Activated T-cell treated with anti-CD3 and anti-CD28 coated beads, Interleukin-2, amount 50 U/mL, for 24 hours (primary cell): ENCODE data around the gene BICRAL.
A peak's percentile ranks its signal among the peaks of the same experiment; 100 is the strongest.
"Not testable (repeated sequence)": the region's sequence is repeated elsewhere in the genome, so short reads cannot be mapped to it uniquely, and the experiment has no call there.

ENCODE experiments used
- DNase-seq: peaks from one replicate; pipeline ENCODE4 v3.0.0-alpha.2; 2020
- H3K27ac Mint-ChIP-seq: 2 replicates; pipeline ENCODE4 v1.8.0; 2020; ENCODE audit warnings: mild to moderate bottlenecking, mixed read lengths
- H3K27me3 Mint-ChIP-seq: 2 replicates; pipeline ENCODE4 v1.8.0; 2020; ENCODE audit warnings: mixed read lengths
- H3K36me3 Mint-ChIP-seq: 2 replicates; pipeline ENCODE4 v1.8.0; 2020; ENCODE audit warnings: low read depth, mixed read lengths
- H3K4me1 Mint-ChIP-seq: 2 replicates; pipeline ENCODE4 v1.8.0; 2020; ENCODE audit warnings: low read depth, mixed read lengths
- H3K4me3 Mint-ChIP-seq: 2 replicates; pipeline ENCODE4 v1.8.0; 2020; ENCODE audit warnings: mild to moderate bottlenecking, moderate library complexity, mixed read lengths
- H3K9me3 Mint-ChIP-seq: 2 replicates; pipeline ENCODE4 v1.8.0; 2020; ENCODE audit warnings: mixed read lengths

The BICRAL gene

DNA sequence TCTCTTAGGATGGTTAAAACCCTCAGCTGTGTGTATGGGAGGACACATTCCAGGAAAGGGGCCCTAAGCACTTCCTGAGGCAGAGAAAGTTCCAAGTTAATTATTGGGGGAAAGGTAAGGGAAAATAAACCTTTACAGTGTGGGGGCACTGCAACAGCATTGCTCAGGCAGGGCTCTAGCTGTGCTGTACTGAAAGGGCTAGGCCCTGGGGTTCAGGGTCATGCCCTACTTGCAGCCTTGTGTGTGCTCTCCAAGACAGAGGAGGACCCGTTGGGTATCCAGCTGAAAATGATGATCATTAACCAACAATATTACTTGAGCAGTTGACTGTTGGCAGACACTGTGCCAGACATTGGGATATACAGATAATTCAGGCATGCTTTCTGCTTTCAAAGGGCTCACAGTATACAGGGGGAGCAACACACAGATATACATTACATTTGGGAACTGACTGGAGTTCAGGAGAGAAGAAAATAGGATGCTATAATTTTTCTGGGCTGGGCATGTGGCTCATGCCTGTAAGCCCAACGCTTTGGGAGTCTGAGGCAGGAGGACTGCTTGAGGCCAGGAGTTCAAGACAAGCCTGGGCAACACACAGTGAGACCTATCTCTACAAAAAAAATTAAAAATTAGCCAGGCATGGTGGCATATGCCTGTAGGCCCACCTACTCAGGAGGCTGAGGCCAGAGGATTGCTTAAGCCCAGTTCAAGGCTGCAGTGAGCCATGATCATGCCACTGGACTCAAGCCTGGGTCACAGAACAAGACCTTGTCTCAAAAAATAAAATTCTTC lies 88.5 kb downstream of the BICRAL start:
- no peaks in the 10 kb centered on the region for H3K9me3 Mint-ChIP-seq
- peak overlapping the region; percentile 29 for H3K27ac Mint-ChIP-seq
- no peak for DNase-seq
- no peak overlapping the region for H3K4me3 Mint-ChIP-seq
- no peaks in the 10 kb centered on the region for H3K4me1 Mint-ChIP-seq
- peaks cover 29% of the 10 kb centered on the region for H3K36me3 Mint-ChIP-seq
- H3K27me3 Mint-ChIP-seq, result no peaks in the 10 kb centered on the region

DNA sequence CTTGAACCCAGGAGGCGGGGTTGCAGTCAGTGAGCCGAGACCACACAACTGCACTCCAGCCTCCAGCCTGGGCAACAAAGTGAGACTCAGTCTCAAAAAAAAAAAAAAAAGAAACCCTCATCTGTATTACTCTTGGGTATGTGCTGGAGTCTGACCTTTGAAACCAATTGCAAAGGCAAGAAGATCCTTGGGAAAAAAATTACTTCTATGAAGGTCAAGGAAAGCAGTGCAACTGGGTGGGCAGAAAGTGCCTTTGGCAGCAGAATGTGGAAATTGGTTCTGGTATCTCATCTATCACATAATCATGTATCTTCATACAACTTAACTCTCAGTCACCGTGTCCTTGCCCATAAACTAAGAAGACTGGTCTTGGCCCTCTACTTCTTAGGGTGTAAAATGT lies 89.9 kb downstream of the BICRAL start:
- DNase-seq, result no peak
- no peaks in the 10 kb centered on the region for H3K27me3 Mint-ChIP-seq
- H3K9me3 Mint-ChIP-seq, result no peaks in the 10 kb centered on the region
- H3K27ac Mint-ChIP-seq, result no peak overlapping the region
- H3K4me3 Mint-ChIP-seq, result no peak overlapping the region
- no peaks in the 10 kb centered on the region for H3K4me1 Mint-ChIP-seq
- peaks cover 16% of the 10 kb centered on the region for H3K36me3 Mint-ChIP-seq

DNA sequence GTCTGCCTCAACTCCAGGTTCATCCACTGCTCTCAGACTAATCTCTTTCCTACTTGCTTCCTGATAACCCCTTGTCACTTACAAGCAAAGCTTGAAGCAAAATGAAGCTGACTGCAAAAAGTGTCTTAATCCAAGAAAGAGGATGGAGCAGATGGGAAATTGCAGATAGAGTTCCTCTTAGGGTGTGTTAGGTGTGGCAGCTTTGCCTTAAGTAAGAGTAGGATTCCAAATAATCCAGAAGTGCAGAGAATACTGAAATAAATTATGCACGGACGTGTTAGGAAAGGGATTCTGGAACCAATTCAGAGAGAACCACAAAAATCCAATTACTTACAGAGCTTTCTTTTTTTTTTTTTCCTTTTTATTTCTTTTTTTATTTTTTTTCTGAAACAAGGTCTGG lies 91.5 kb downstream of the BICRAL start:
- no peaks in the 10 kb centered on the region for H3K4me1 Mint-ChIP-seq
- DNase-seq, result no peak
- no peak overlapping the region for H3K27ac Mint-ChIP-seq
- H3K9me3 Mint-ChIP-seq, result no peaks in the 10 kb centered on the region
- peaks cover 3% of the 10 kb centered on the region for H3K36me3 Mint-ChIP-seq
- no peak overlapping the region for H3K4me3 Mint-ChIP-seq
- H3K27me3 Mint-ChIP-seq, result no peaks in the 10 kb centered on the region

GRCh38 chr6:42877695-42878094 lies 95.8 kb downstream of the BICRAL start:
- Mint-ChIP-seq H3K36me3 (peaks cover 34% of the 10 kb centered on the region), H3K27ac (no peak overlapping the region), H3K4me3 (peak overlapping the region; percentile 33), H3K9me3 (no peaks in the 10 kb centered on the region), H3K27me3 (no peaks in the 10 kb centered on the region), H3K4me1 (peaks cover 13% of the 10 kb centered on the region)
- no peak for DNase-seq

DNA sequence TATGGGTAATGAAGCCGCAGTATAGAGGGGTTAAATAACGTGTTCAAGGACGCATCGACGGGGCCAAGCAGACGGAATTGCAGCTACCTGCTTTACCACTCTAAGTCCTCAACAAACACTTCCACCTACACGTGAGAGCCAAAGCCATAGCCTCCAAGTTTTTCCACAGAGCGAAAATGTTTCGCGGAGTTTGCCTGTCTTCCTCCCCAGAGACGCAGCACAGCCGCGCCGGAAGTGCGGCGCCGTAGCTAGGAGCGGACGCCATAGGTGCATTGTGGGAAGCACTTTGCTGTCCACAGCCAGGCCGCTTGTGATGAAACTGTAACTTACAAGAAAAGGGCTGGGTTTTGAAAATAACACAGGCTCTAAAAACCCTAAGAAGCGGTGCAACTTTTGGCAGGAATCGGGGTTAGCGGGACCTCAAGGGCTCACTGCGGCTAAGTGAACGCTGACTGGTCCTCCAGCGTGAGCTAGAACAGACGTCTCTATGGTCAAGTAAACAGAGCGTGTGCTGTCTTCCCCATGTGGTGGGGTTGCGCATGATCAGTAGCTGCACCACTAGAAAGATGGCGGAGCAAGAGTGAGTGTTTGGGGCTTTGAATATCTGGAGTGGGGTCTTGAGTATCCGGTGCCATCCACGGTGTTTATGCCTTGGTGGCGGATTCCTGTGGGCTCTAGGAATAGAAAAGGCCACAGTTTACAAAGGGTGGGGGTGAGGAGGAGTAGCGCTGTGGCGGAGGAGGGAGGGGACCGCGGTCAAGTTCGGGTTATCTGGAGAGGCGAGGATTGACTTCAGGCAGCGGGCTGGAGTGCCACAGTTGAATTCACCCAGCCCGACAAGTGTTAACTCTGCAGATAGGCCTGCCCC lies 97.8 kb downstream of the BICRAL start, which contains the start of gene RPL7L1:
RPL7L1 (plus strand) TSS at position 245 of the 868 bp plus-strand sequence; CDS start at position 540, 295 bp downstream.
- Mint-ChIP-seq H3K4me3 (peak within 1 kb of the TSS; percentile 98), H3K27ac (peak within 1 kb of the TSS; percentile 100), H3K36me3 (peaks cover 53% of the 10 kb centered on the region), H3K27me3 (no peaks in the 10 kb centered on the region), H3K4me1 (peaks cover 28% of the 10 kb centered on the region), H3K9me3 (no peaks in the 10 kb centered on the region)
- peak; percentile 88 for DNase-seq

DNA sequence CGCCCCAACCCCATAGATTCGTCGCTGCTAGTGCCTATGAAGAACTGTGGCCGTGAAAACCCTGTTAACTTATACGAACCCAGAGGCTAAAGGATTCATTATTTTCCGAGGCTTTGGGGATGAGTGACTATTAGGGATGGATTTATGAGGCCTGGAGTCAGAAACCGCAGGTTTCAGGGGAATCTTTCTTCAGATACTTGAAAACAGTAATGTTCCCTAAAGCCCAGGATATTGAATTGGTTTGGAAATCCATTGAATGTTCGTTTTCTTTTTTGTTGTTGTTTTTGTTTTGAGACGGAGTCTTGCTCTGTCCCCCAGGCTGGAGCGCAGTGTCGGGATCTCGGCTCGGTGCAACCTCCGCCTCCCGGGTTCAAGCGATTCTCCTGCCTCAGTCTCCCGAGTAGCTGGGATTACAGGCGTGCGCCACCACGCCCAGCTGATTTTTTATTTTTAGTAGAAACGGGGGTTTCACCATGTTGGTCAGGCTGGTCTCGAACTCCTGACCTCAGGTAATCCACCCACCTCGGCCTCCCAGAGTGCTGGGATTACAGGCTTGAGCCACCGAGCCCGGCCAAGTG lies 98.5 kb downstream of the BICRAL start:
- DNase-seq, result peak; percentile 46
- H3K4me1 Mint-ChIP-seq, result peaks cover 31% of the 10 kb centered on the region
- peak overlapping the region; percentile 100 for H3K27ac Mint-ChIP-seq
- H3K4me3 Mint-ChIP-seq, result peak overlapping the region; percentile 98
- not testable (repeated sequence) for H3K9me3 Mint-ChIP-seq, H3K27me3 Mint-ChIP-seq
- H3K36me3 Mint-ChIP-seq, result peaks cover 60% of the 10 kb centered on the region

- Mint-ChIP-seq H3K4me1 (peaks cover 35% of the 10 kb centered on the region), H3K36me3 (peaks cover 66% of the 10 kb centered on the region), H3K4me3 (peak overlapping the region; percentile 98), H3K27ac (peak overlapping the region; percentile 100)
- not testable (repeated sequence) for DNase-seq, H3K27me3 Mint-ChIP-seq, H3K9me3 Mint-ChIP-seq
Measured at GRCh38 chr6:42880871-42881270, 99.0 kb downstream of the BICRAL start.

DNA sequence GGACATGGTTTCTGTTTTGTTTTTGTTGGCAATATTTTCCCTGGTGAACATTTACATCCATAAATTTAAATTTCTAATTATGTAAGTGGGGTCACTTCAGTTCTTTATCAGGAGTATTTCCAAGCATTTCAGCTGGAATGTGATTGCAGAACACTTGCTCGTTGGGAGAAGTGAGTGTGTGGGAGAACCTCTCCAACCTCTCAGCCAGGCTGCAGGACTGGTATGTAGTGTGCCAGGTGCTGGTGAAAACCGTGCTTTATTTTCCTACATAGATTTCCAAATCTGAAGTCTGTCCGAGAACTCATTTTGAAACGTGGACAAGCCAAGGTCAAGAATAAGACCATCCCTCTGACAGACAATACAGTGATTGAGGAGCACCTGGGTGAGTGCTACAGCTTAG lies 103.8 kb downstream of the BICRAL start:
- H3K27ac Mint-ChIP-seq, result peak overlapping the region; percentile 67
- no peaks in the 10 kb centered on the region for H3K9me3 Mint-ChIP-seq
- DNase-seq, result no peak
- peaks cover 58% of the 10 kb centered on the region for H3K4me1 Mint-ChIP-seq
- H3K4me3 Mint-ChIP-seq, result no peak overlapping the region
- peaks cover 94% of the 10 kb centered on the region for H3K36me3 Mint-ChIP-seq
- H3K27me3 Mint-ChIP-seq, result no peaks in the 10 kb centered on the region

- peaks cover 73% of the 10 kb centered on the region for H3K36me3 Mint-ChIP-seq
- DNase-seq, H3K9me3 Mint-ChIP-seq, H3K27me3 Mint-ChIP-seq, H3K4me3 Mint-ChIP-seq: not testable (repeated sequence)
- peaks cover 57% of the 10 kb centered on the region for H3K4me1 Mint-ChIP-seq
- peak overlapping the region; percentile 82 for H3K27ac Mint-ChIP-seq
Measured at GRCh38 chr6:42888201-42888600, 106.3 kb downstream of the BICRAL start.

DNA sequence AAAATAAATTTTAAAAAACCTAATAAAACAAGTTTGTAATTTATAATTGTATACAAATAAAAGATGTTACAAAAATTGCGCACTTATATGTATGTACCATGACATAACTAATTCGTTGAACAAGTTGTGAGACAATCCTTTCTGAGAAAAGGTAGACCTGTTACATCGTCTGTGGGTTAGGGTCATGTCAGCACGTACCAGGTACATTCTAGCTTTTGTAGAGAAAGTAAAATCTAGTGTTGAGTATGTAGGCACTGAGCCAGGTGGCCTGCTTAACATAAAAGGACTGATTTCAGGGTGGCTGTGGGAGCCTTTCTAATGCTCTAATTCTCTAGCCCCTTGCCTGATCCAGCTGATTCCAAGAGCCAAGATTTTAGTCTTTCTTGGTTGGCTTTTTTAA lies 108.0 kb downstream of the BICRAL start:
- H3K36me3 Mint-ChIP-seq, result peaks cover 57% of the 10 kb centered on the region
- no peaks in the 10 kb centered on the region for H3K9me3 Mint-ChIP-seq
- DNase-seq, result no peak
- H3K27me3 Mint-ChIP-seq, result no peaks in the 10 kb centered on the region
- peak overlapping the region; percentile 96 for H3K27ac Mint-ChIP-seq
- peak overlapping the region; percentile 91 for H3K4me3 Mint-ChIP-seq
- peaks cover 44% of the 10 kb centered on the region for H3K4me1 Mint-ChIP-seq

- Mint-ChIP-seq H3K27me3 (no peaks in the 10 kb centered on the region), H3K4me1 (peaks cover 42% of the 10 kb centered on the region), H3K4me3 (peak overlapping the region; percentile 91), H3K36me3 (peaks cover 50% of the 10 kb centered on the region), H3K9me3 (no peaks in the 10 kb centered on the region), H3K27ac (peak overlapping the region; percentile 96)
- peak; percentile 93 for DNase-seq
Measured at GRCh38 chr6:42890311-42891198, 108.7 kb downstream of the BICRAL start.

DNA sequence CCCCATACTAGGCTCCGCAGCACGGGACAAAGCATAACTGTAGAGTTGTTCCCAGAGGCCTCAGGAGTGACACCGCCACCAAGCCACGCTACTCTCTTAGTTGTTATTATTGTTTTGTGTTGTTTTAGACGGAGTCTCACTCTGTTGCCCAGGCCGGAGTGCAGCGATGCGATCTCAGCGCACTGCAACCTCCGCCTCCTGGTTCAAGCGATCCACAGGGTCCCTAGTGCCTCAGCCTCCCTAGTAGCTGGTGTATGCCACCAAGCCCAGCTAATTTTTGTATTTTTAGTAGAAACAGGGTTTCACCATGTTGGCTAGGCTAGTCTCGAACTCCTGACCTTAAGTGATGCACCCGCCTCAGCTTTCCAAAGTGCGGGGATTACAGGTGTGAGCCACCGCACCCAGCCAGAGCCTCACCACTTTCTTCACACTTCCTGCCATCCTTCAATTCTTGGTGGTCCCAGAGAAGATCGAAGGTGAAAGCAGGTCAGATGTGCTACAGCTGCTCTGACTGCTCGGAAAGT lies 109.4 kb downstream of the BICRAL start:
- no peaks in the 10 kb centered on the region for H3K27me3 Mint-ChIP-seq
- H3K27ac Mint-ChIP-seq, result peak overlapping the region; percentile 96
- H3K4me1 Mint-ChIP-seq, result peaks cover 36% of the 10 kb centered on the region
- peaks cover 43% of the 10 kb centered on the region for H3K36me3 Mint-ChIP-seq
- no peak for DNase-seq
- peak overlapping the region; percentile 91 for H3K4me3 Mint-ChIP-seq
- no peaks in the 10 kb centered on the region for H3K9me3 Mint-ChIP-seq

DNA sequence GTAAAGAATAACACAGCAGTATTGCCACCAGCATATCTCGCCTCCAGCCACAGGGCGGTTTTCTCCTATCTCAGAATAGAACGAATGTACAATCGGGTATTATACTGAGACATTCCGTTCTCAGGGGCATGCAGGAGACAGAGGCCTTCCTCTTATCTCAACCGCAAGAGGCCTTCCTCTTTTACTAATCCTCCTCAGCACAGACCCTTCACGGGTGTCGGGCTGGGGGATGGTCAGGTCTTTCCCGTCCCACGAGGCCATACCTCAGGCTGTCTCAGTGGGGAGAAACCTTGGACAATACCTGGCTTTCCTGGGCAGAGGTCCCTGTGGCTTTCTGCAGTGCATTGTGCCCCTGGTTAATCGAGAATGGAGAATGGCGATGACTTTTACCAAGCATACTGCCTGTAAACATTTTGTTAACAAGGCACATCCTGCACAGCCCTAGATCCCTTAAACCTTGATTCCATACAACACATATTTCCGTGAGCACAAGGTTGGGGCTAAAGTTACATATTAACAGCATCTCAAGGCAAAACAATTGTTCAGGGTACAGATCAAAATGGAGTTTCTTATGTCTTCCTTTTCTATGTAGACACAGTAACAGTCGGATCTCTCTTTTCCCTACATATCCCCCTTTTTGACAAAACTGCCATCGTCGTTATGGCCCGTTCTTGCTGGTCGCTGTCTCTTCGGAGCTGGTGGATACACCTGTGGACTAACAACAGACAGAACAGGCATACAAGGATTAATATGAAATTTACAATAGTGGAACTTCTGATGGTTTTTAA lies 112.4 kb downstream of the BICRAL start:
- not testable (repeated sequence) for H3K4me3 Mint-ChIP-seq, H3K27ac Mint-ChIP-seq
- peaks cover 20% of the 10 kb centered on the region for H3K4me1 Mint-ChIP-seq

More for the DNA sequence above, 112.4 kb downstream of the BICRAL start:
- H3K9me3 Mint-ChIP-seq, H3K27me3 Mint-ChIP-seq, DNase-seq: not testable (repeated sequence)
- H3K36me3 Mint-ChIP-seq, result peaks cover 15% of the 10 kb centered on the region
